ENCODE data around the gene WASHC1. TPM values are rescaled to one million over a fixed set of nuclear protein-coding genes. Genes with fewer than 3 reads are reported as not detected.
"Not testable (repeated sequence)": the region's sequence is repeated elsewhere in the genome, so short reads cannot be mapped to it uniquely, and the experiment has no call there.

Gene WASHC1
- total RNA-seq, 2 experiments from 2014 or later = 13.7 to 15.1 TPM

DNA sequence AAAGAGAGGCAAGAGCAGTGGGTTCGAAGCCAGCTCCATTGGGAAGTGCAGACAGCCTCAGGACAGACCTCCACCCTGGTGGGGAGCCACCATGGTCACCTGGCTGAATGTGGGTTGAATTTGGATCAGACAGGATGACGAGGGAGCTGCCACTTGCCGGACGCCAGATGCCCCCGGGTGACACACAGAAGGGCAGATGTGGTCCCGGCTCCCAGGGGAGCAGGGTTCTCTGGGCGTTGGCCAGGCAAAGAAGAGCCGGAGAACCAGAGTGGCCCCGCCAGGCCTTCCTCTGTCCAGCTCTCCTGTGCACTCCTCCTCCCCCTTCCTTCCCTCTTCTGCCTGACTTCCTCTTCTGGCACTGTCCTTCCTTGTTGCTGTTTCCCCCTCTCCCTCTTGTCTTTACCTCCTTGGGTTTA, 12.0 kb upstream of the WASHC1 start:
- H3K4me3 Mint-ChIP-seq, H3K9me3 Mint-ChIP-seq, H3K27ac Mint-ChIP-seq, H3K4me1 Mint-ChIP-seq, H3K27me3 Mint-ChIP-seq, H3K36me3 Mint-ChIP-seq, DNase-seq: not testable (repeated sequence)

- DNase-seq, H3K9me3 Mint-ChIP-seq, H3K27ac Mint-ChIP-seq, H3K27me3 Mint-ChIP-seq, H3K4me1 Mint-ChIP-seq, H3K36me3 Mint-ChIP-seq, H3K4me3 Mint-ChIP-seq: not testable (repeated sequence)
Observed at GRCh38 chr9:32308-32707, 3.1 kb upstream of the WASHC1 start.

DNA sequence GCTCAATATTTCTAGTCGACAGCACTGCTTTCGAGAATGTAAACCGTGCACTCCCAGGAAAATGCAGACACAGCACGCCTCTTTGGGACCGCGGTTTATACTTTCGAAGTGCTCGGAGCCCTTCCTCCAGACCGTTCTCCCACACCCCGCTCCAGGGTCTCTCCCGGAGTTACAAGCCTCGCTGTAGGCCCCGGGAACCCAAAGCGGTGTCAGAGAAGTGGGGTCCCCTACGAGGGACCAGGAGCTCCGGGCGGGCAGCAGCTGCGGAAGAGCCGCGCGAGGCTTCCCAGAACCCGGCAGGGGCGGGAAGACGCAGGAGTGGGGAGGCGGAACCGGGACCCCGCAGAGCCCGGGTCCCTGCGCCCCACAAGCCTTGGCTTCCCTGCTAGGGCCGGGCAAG, 481 bp downstream of the WASHC1 start:
- H3K36me3 Mint-ChIP-seq, H3K27me3 Mint-ChIP-seq, DNase-seq, H3K4me1 Mint-ChIP-seq, H3K27ac Mint-ChIP-seq, H3K4me3 Mint-ChIP-seq, H3K9me3 Mint-ChIP-seq: not testable (repeated sequence)

- not testable (repeated sequence) for H3K4me3 Mint-ChIP-seq, H3K4me1 Mint-ChIP-seq, H3K27me3 Mint-ChIP-seq, H3K27ac Mint-ChIP-seq, DNase-seq, H3K36me3 Mint-ChIP-seq, H3K9me3 Mint-ChIP-seq
Observed at GRCh38 chr9:21621-22020, 7.6 kb downstream of the WASHC1 start.

GRCh38 chr9:16875-17274, 12.4 kb downstream of the WASHC1 start:
- not testable (repeated sequence) for H3K4me3 Mint-ChIP-seq, H3K27ac Mint-ChIP-seq

GRCh38 chr9:14129-14809, 15.0 kb downstream of the WASHC1 start:
- H3K36me3 Mint-ChIP-seq = not testable (repeated sequence)

More at GRCh38 chr9:16875-17274, 12.4 kb downstream of the WASHC1 start:
- not testable (repeated sequence) for H3K9me3 Mint-ChIP-seq, H3K4me1 Mint-ChIP-seq, H3K27me3 Mint-ChIP-seq, H3K36me3 Mint-ChIP-seq, DNase-seq

GRCh38 chr9:11206-11605, 18.1 kb downstream of the WASHC1 start:
- not testable (repeated sequence) for H3K4me3 Mint-ChIP-seq, H3K27me3 Mint-ChIP-seq, H3K9me3 Mint-ChIP-seq, H3K4me1 Mint-ChIP-seq, H3K36me3 Mint-ChIP-seq, H3K27ac Mint-ChIP-seq
- DNase-seq = peak; percentile 89

More at GRCh38 chr9:14129-14809, 15.0 kb downstream of the WASHC1 start:
- H3K4me1 Mint-ChIP-seq, H3K27me3 Mint-ChIP-seq, H3K9me3 Mint-ChIP-seq, H3K27ac Mint-ChIP-seq, DNase-seq, H3K4me3 Mint-ChIP-seq: not testable (repeated sequence)

GRCh38 chr9:10653-11053, 18.6 kb downstream of the WASHC1 start:
- H3K4me1 Mint-ChIP-seq, H3K4me3 Mint-ChIP-seq, H3K9me3 Mint-ChIP-seq, H3K36me3 Mint-ChIP-seq, H3K27ac Mint-ChIP-seq, H3K27me3 Mint-ChIP-seq: not testable (repeated sequence)
- DNase-seq = peak; percentile 8

DNA sequence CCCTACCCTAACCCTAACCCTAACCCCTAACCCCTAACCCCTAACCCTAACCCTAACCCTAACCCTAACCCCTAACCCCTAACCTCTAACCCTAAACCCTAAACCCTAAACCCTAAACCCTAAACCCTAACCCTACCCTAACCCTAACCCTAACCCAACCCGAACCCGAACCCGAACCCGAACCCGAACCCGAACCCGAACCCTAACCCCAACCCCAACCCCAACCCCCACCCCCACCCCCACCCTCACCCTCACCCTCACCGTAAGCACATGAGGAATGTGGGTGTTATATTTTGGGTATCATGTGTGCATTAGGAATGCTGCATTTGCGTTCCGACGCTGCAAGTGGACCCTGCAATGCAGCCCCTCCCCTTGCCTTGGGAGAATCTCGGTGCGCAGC, 19.0 kb downstream of the WASHC1 start:
- DNase-seq, H3K27me3 Mint-ChIP-seq, H3K9me3 Mint-ChIP-seq, H3K27ac Mint-ChIP-seq, H3K4me3 Mint-ChIP-seq, H3K4me1 Mint-ChIP-seq, H3K36me3 Mint-ChIP-seq: not testable (repeated sequence)

Other genes starting within 250 kb of the WASHC1 start
- gene FOXD4, start 89.0 kb upstream of the WASHC1 start, total RNA-seq = under 1 TPM in 1 of 2 experiments, not detected in 1; 0.16 TPM
- gene ZNG1A, start 149.6 kb upstream of the WASHC1 start, total RNA-seq = 10 to 100 TPM; 50.2 to 50.5 TPM
- gene DOCK8, start 185.4 kb upstream of the WASHC1 start, total RNA-seq = 100 to 1,000 TPM; 130 to 132 TPM